T-helper 1 cell (primary cell): ENCODE data around the gene U2SURP.
"Not testable (repeated sequence)": the region's sequence is repeated elsewhere in the genome, so short reads cannot be mapped to it uniquely, and the experiment has no call there.

ENCODE experiments used
- DNase-seq, 5 donors: peaks; one replicate each; pipeline ENCODE4 v3.0.0-alpha.2; 2012 to 2020

U2SURP gene

GRCh38 chr3:143016321-143016972, 15.1 kb downstream of the U2SURP start:
- DNase-seq = no peak

GRCh38 chr3:143024351-143024960, 23.1 kb downstream of the U2SURP start:
- DNase-seq = no peak

- DNase-seq = no peak
Measured at GRCh38 chr3:143031327-143031726, 30.0 kb downstream of the U2SURP start.

- not testable (repeated sequence) for DNase-seq
Measured at GRCh38 chr3:143031796-143032387, 30.5 kb downstream of the U2SURP start.

GRCh38 chr3:143035466-143036211, 34.3 kb downstream of the U2SURP start:
- no peak for DNase-seq

GRCh38 chr3:143036557-143036956, 35.2 kb downstream of the U2SURP start:
- no peak for DNase-seq

- DNase-seq = no peak
Measured at GRCh38 chr3:143037867-143038266, 36.5 kb downstream of the U2SURP start.

GRCh38 chr3:143040261-143040879, 39.0 kb downstream of the U2SURP start:
- DNase-seq = no peak

- no peak for DNase-seq
Measured at GRCh38 chr3:143041903-143042302, 40.5 kb downstream of the U2SURP start.

- no peak for DNase-seq
Measured at GRCh38 chr3:143045639-143046038, 44.3 kb downstream of the U2SURP start.

- not testable (repeated sequence) for DNase-seq
Measured at GRCh38 chr3:143046075-143046474, 44.7 kb downstream of the U2SURP start.

GRCh38 chr3:143054011-143054410, 52.6 kb downstream of the U2SURP start:
- DNase-seq = no peak

- DNase-seq = no peak
Measured at GRCh38 chr3:143056372-143056771, 55.0 kb downstream of the U2SURP start.

GRCh38 chr3:143060906-143061305, 59.5 kb downstream of the U2SURP start:
- DNase-seq = peak in 1 of 5 donors; percentile 80

- DNase-seq = no peak
Measured at GRCh38 chr3:143063018-143063417, 61.6 kb downstream of the U2SURP start.

- DNase-seq = no peak
Measured at GRCh38 chr3:143064777-143065176, 63.4 kb downstream of the U2SURP start.

GRCh38 chr3:143065364-143065763, 64.0 kb downstream of the U2SURP start:
- no peak for DNase-seq

- DNase-seq = no peak
Measured at GRCh38 chr3:143066033-143066432, 64.7 kb downstream of the U2SURP start.

GRCh38 chr3:143067201-143067600, 65.8 kb downstream of the U2SURP start:
- DNase-seq = no peak

- DNase-seq = no peak
Measured at GRCh38 chr3:143068059-143068458, 66.7 kb downstream of the U2SURP start.

GRCh38 chr3:143070977-143071551, 69.7 kb downstream of the U2SURP start:
- DNase-seq = no peak

GRCh38 chr3:143071776-143072175, 70.4 kb downstream of the U2SURP start:
- no peak for DNase-seq
